OCI-LY3 (cell line): ENCODE results near the gene MRGPRX1.

Source experiments
- H2AFZ ChIP-seq: fragments of 200-600, 300-600 bp; shearing (Covaris generic); 2 replicates; pipeline ENCODE4 v1.6.0; 2014; ENCODE audit warnings: antibody characterized with exemption, low read depth, low read length
- H3K27ac ChIP-seq: fragments of 200-600, 300-600 bp; sonication (generic); 2 replicates; pipeline ENCODE4 v1.5.1; 2014; ENCODE audit warnings: mild to moderate bottlenecking, low read length, moderate library complexity, mixed read lengths
- H3K27me3 ChIP-seq: fragments of 200-600, 300-600 bp; sonication (generic); 2 replicates; pipeline ENCODE4 v1.6.1; 2014; ENCODE audit warnings: low read depth, low read length, mixed read lengths
- H3K36me3 ChIP-seq: fragments of 200-600, 300-600 bp; sonication (generic); replicated peaks from 2 replicates; pipeline ENCODE3; 2014; ENCODE audit warnings: low read depth, low read length, mixed read lengths
- H3K4me1 ChIP-seq: fragments of 300-600, 200-600 bp; sonication (generic); 2 replicates; pipeline ENCODE4 v1.6.1; 2014; ENCODE audit warnings: low read length, mixed read lengths
- H3K4me2 ChIP-seq: fragments of 200-600, 300-600 bp; sonication (generic); 2 replicates; pipeline ENCODE4 v1.6.1; 2014; ENCODE audit warnings: low read length, mixed read lengths
- H3K4me3 ChIP-seq: fragments of 300-600, 200-600 bp; sonication (generic); 2 replicates; pipeline ENCODE4 v1.5.1; 2014; ENCODE audit warnings: antibody characterized with exemption, mild to moderate bottlenecking, low read length, moderate library complexity
- H3K79me2 ChIP-seq: fragments of 300-600, 200-600 bp; shearing (Covaris generic); 2 replicates; pipeline ENCODE4 v1.6.1; 2014; ENCODE audit warnings: mild to moderate bottlenecking, low read length, mixed read lengths
- H3K9ac ChIP-seq: fragments of 300-600, 200-600 bp; shearing (Covaris generic); 2 replicates; pipeline ENCODE4 v1.6.0; 2014; ENCODE audit warnings: mild to moderate bottlenecking, low read length, moderate library complexity
- H3K9me3 ChIP-seq: fragments of 200-600, 300-600 bp; shearing (Covaris generic); 2 replicates; pipeline ENCODE4 v1.6.1; 2014; ENCODE audit warnings: low read length, mixed read lengths; ENCODE audit not compliant: insufficient read depth
- H4K20me1 ChIP-seq: fragments of 200-600, 300-600 bp; sonication (generic); 2 replicates; pipeline ENCODE4 v1.6.1; 2016; ENCODE audit warnings: low read length, mixed read lengths; ENCODE audit not compliant: insufficient read depth
- CTCF ChIP-seq: fragments of 200-600, 300-600 bp; sonication (generic); IDR thresholded peaks from 2 replicates; pipeline ENCODE4 v1.5.1; 2014; ENCODE audit warnings: antibody characterized with exemption, low read length, low read depth
- EZH2phosphoT487 ChIP-seq: fragments of 200-600 bp; shearing (Covaris generic); IDR thresholded peaks from 2 replicates; pipeline ENCODE4 v1.6.1; 2018; ENCODE audit warnings: antibody characterized with exemption, mixed run types, low read depth

MRGPRX1 gene

GRCh38 chr11:18890615-18891014 is 48.6 kb downstream of the MRGPRX1 start:
- Histone ChIP-seq H3K27ac (no peak overlapping the region), H3K9me3 (no peaks in the 10 kb centered on the region), H3K4me1 (no peaks in the 10 kb centered on the region), H4K20me1 (no peaks in the 10 kb centered on the region), H3K79me2 (no peaks in the 10 kb centered on the region), H3K27me3 (peaks cover 42% of the 10 kb centered on the region), H3K9ac (no peak overlapping the region), H2AFZ (no peak overlapping the region), H3K4me3 (no peak overlapping the region), H3K36me3 (no peaks in the 10 kb centered on the region), H3K4me2 (no peak overlapping the region)
- TF ChIP-seq CTCF (no peak), EZH2phosphoT487 (no peak)
